Measurements from ENCODE around the gene CALM1.

Gene CALM1

DNA sequence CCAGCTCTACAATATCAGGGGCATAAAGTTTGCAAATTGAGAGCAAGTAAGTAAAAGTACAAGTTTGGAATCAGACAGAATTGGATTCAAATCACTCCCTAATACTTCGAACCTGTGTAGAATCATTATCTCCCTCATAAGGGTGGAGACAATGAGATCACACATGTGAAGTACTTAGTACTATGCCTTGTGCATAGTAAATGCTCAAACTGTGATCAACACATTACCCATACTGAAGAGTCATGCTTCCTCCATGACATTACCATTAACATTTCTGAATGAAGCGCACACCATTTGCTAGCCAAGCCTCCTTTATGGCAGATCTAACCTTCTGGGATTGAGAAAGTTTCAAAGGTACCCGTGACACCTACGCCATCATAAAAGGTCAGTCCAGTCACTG lies 38.5 kb upstream of the CALM1 start:
- H3F3A ChIP-seq (ENCODE audit: low read depth), result no peaks in the 10 kb centered on the region
- H3K4me3 ChIP-seq (ENCODE audit: low read length, poor library complexity, severe bottlenecking), result no peak overlapping the region
- H3K9me3 ChIP-seq (ENCODE audit: insufficient read depth, low read depth, low read length), result no peaks in the 10 kb centered on the region
- no peaks in the 10 kb centered on the region for H4K20me1 ChIP-seq (ENCODE audit: insufficient read depth, low read length, poor library complexity, severe bottlenecking)
- no peaks in the 10 kb centered on the region for H3K36me3 ChIP-seq (ENCODE audit: insufficient read depth, low read length)
- TF ChIP-seq, protein P1, sequence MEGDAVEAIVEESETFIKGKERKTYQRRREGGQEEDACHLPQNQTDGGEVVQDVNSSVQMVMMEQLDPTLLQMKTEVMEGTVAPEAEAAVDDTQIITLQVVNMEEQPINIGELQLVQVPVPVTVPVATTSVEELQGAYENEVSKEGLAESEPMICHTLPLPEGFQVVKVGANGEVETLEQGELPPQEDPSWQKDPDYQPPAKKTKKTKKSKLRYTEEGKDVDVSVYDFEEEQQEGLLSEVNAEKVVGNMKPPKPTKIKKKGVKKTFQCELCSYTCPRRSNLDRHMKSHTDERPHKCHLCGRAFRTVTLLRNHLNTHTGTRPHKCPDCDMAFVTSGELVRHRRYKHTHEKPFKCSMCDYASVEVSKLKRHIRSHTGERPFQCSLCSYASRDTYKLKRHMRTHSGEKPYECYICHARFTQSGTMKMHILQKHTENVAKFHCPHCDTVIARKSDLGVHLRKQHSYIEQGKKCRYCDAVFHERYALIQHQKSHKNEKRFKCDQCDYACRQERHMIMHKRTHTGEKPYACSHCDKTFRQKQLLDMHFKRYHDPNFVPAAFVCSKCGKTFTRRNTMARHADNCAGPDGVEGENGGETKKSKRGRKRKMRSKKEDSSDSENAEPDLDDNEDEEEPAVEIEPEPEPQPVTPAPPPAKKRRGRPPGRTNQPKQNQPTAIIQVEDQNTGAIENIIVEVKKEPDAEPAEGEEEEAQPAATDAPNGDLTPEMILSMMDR (conservative IDR thresholded peaks at IDR 0.05; ENCODE audit: low read length), result no peak
- no peak for TF ChIP-seq EZH2phosphoT487 (IDR thresholded peaks at IDR 0.05; ENCODE audit: borderline replicate concordance)
- no peak overlapping the region for H3K4me2 ChIP-seq (ENCODE audit: low read depth, low read length, poor library complexity, severe bottlenecking)
- H2AFZ ChIP-seq (ENCODE audit: low read length), result no peak overlapping the region
- H3K9ac ChIP-seq (ENCODE audit: low read depth, low read length, poor library complexity, severe bottlenecking), result no peak overlapping the region
- no peaks in the 10 kb centered on the region for H3K27me3 ChIP-seq (ENCODE audit: insufficient read depth, low read length, poor library complexity, severe bottlenecking)
- no peaks in the 10 kb centered on the region for H3K4me1 ChIP-seq (ENCODE audit: insufficient read depth, low read length, poor library complexity, severe bottlenecking)
- H3K79me2 ChIP-seq (ENCODE audit: insufficient read depth, low read length), result no peaks in the 10 kb centered on the region
- H3K9me2 ChIP-seq (replicated peaks; ENCODE audit: low read depth, low read length), result no peaks in the 10 kb centered on the region

DNA sequence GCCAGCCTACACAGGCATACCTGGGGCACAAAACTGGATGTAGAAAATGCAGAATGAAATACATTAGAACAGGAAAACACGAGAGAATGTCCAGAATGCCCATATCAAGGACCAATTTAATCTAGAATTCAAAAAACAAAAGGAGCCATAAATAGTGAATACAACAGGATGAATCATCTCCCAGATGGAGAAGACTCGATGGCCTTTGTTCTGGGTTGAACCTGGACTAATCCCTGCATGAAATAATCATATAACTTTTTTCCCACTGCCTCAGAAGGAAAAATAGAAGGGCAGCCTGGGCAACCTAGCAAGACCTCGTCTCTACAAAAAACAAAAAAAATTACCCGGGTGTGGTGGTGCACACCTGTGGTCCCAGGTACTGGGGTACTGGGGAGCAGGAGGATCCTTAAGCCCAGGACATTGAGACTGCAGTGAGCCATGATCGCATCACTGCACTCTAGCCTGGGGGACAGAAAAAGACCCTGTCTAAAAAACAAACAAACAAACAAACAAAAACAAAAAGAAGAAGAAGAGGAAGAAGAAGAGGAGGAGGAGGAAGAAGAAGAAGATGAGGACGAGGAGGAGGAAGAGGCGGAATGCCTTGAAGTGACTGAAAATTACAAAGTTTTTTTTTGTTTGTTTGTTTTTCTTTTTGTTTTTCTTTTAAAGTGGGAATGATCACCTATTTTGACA lies 34.8 kb upstream of the CALM1 start:
- no peak overlapping the region for H3K4me3 ChIP-seq (ENCODE audit: low read length, poor library complexity, severe bottlenecking)
- no peak overlapping the region for H3K4me2 ChIP-seq (ENCODE audit: low read depth, low read length, poor library complexity, severe bottlenecking)
- no peaks in the 10 kb centered on the region for H3K9me3 ChIP-seq (ENCODE audit: insufficient read depth, low read depth, low read length)
- no peaks in the 10 kb centered on the region for H3F3A ChIP-seq (ENCODE audit: low read depth)
- H3K79me2 ChIP-seq (ENCODE audit: insufficient read depth, low read length), result no peaks in the 10 kb centered on the region
- no peaks in the 10 kb centered on the region for H3K36me3 ChIP-seq (ENCODE audit: insufficient read depth, low read length)
- H3K27me3 ChIP-seq (ENCODE audit: insufficient read depth, low read length, poor library complexity, severe bottlenecking), result no peaks in the 10 kb centered on the region
- H3K9me2 ChIP-seq (replicated peaks; ENCODE audit: low read depth, low read length), result no peaks in the 10 kb centered on the region
- TF ChIP-seq, protein P1 (conservative IDR thresholded peaks at IDR 0.05; ENCODE audit: low read length), result no peak
- no peak for TF ChIP-seq EZH2phosphoT487 (IDR thresholded peaks at IDR 0.05; ENCODE audit: borderline replicate concordance)
- H3K9ac ChIP-seq (ENCODE audit: low read depth, low read length, poor library complexity, severe bottlenecking), result no peak overlapping the region
- no peaks in the 10 kb centered on the region for H3K4me1 ChIP-seq (ENCODE audit: insufficient read depth, low read length, poor library complexity, severe bottlenecking)
- no peaks in the 10 kb centered on the region for H4K20me1 ChIP-seq (ENCODE audit: insufficient read depth, low read length, poor library complexity, severe bottlenecking)
- H2AFZ ChIP-seq (ENCODE audit: low read length), result no peak overlapping the region

DNA sequence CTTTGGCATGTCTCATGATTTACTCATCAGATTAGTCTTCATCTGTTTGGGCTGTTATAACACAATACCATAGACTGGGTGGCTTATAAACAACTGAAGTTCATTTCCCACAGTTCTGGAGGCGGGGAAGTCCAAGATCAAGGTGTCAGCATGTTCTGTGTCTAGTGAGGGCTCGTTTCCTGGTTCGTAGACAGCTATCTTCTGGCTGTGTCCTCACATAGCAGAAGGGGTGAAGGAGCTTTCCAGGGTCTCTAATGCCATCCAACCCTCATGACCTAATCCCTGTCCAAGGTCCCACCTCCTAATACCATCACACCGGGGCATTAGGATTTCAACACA lies 34.3 kb upstream of the CALM1 start:
- Histone ChIP-seq H3K27me3 (ENCODE audit: insufficient read depth, low read length, poor library complexity, severe bottlenecking) (no peaks in the 10 kb centered on the region), H3F3A (ENCODE audit: low read depth) (no peaks in the 10 kb centered on the region), H3K9me3 (ENCODE audit: insufficient read depth, low read depth, low read length) (no peaks in the 10 kb centered on the region), H3K36me3 (ENCODE audit: insufficient read depth, low read length) (no peaks in the 10 kb centered on the region), H3K9ac (ENCODE audit: low read depth, low read length, poor library complexity, severe bottlenecking) (no peak overlapping the region), H3K4me3 (ENCODE audit: low read length, poor library complexity, severe bottlenecking) (no peak overlapping the region), H3K79me2 (ENCODE audit: insufficient read depth, low read length) (no peaks in the 10 kb centered on the region), H3K9me2 (replicated peaks; ENCODE audit: low read depth, low read length) (no peaks in the 10 kb centered on the region), H2AFZ (ENCODE audit: low read length) (no peak overlapping the region), H4K20me1 (ENCODE audit: insufficient read depth, low read length, poor library complexity, severe bottlenecking) (no peaks in the 10 kb centered on the region), H3K4me2 (ENCODE audit: low read depth, low read length, poor library complexity, severe bottlenecking) (no peak overlapping the region), H3K4me1 (ENCODE audit: insufficient read depth, low read length, poor library complexity, severe bottlenecking) (no peaks in the 10 kb centered on the region)
- no peak for TF ChIP-seq EZH2phosphoT487 (IDR thresholded peaks at IDR 0.05; ENCODE audit: borderline replicate concordance)
- TF ChIP-seq, protein P1 (conservative IDR thresholded peaks at IDR 0.05; ENCODE audit: low read length), result no peak
